Adrenal gland (tissue), 5 donors: ENCODE data around the gene IL32.

Experiments
- CTCF ChIP-seq, 6 experiments: fragments of 450-650 bp in 4 of 6; fragments of 200-600 bp in 2 of 6; sonication (generic) in 1 of 6; IDR thresholded peaks; 1 replicate in 5 of 6; 2 replicates in 1 of 6; pipeline versions ENCODE4 v1.5.1 to v1.8.0; 2016 to 2021; ENCODE audit warnings: antibody characterized with exemption in 6 of 6, mild to moderate bottlenecking in 2 of 6, moderate library complexity in 1 of 6
- POLR2A ChIP-seq, 2 donors: fragments of 450-650 bp; IDR thresholded peaks; one replicate each; pipeline ENCODE4 v1.6.1; 2017; ENCODE audit warnings: antibody characterized with exemption in 2 of 2, mild to moderate bottlenecking in 2 of 2, moderate library complexity in 1 of 2
- donor health status: DM: no; HTN: no; CAD: no.

GRCh38 chr16:3087243-3088235, 22.1 kb downstream of the IL32 start:
- TF ChIP-seq CTCF (IDR thresholded peaks at IDR 0.05), result peak in 1 of 6 experiments; percentile 27
- TF ChIP-seq POLR2A (IDR thresholded peaks at IDR 0.05), result no peak
